Hematopoietic multipotent progenitor cell treated with erythropoietin and hydrocortisone succinate and interleukin-3 and kit ligand, for 15 days (in vitro differentiated cells): ENCODE measurements around the gene ATOH8.

Experiments used
- DNase-seq: peaks from one replicate; pipeline ENCODE4 v3.0.0-alpha.2; 2015; ENCODE audit warnings: low spot score

The ATOH8 gene

DNA sequence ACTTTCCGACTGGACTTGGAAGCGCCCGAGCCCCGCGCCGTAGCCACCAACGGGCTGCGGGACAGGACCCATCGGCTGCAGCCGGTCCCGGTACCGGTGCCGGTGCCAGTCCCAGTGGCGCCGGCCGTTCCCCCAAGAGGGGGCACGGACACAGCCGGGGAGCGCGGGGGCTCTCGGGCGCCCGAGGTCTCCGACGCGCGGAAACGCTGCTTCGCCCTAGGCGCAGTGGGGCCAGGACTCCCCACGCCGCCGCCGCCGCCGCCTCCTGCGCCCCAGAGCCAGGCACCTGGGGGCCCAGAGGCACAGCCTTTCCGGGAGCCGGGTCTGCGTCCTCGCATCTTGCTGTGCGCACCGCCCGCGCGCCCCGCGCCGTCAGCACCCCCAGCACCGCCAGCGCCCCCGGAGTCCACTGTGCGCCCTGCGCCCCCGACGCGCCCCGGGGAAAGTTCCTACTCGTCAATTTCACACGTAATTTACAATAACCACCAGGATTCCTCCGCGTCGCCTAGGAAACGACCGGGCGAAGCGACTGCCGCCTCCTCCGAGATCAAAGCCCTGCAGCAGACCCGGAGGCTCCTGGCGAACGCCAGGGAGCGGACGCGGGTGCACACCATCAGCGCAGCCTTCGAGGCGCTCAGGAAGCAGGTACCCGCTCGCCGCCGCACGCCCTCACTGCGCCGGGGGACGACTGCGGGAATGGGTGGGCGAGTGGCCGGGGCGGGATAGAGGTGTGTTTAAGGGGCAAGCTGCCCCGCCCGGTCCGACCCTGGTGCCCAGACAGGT, 713 bp downstream of the ATOH8 start:
- DNase-seq = no peak

DNA sequence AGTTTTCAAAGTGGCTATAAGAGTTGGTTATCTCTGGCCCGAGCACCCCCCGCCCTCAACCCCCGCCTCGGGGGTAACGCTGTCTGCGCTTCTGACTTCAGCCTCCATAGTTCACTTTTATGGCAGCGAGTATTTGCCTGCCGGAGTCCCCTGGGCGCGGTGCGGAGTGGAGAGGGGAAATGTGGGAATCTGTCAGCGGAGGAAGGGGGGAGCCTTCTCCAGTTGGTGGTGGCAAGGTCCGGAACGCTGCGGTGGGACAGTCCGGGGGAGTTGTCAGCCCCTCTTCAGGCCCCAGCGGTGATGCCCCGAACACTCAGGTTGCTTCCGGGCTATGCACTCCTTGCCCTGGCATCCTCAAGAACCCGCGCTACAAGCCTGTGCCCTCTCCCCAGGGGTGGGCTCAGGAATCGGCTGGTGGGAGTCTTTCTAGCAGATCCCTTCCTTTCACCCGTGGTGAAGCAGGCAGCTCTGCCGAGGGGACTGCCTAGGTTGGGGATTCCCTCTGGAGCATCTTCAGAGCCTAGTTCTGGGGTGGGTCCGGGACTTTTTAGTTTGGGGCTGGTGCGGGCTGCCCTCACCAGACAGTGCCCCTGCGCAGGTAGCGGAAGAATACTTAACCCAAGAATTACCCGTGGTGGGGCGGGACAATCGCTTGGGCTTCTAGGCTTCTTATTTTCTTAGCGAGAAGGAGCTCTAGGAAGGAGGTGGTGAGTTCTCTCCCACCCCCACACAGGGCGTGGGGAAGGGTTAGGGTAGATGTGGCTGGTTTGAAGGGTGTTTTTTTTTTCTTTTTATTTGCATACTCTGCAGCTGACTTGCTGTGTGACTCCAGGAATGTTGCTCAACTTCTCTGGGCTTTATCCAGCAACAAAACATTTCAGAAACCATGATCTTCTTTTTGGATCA, 1.6 kb downstream of the ATOH8 start:
- DNase-seq = no peak

DNA sequence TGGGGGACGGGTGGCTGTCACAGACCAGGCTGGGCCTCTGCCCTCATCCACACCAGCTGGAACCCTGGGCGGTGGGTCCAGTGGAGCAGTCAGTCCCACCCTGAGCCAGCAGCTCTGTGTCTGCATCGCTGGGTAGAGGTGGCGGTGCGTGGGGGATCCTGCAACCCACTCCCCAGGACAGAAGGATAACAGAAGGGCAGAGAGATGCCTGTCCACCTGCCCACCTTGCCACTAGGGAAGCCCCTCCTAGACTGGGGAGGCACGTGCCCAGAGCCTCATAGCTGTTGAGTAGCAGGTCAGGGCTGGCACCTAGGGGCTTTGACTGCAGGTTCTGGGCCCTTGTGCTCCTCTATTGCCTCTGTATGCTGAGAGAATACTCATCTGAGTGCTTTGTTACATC, 2.4 kb downstream of the ATOH8 start:
- no peak for DNase-seq

DNA sequence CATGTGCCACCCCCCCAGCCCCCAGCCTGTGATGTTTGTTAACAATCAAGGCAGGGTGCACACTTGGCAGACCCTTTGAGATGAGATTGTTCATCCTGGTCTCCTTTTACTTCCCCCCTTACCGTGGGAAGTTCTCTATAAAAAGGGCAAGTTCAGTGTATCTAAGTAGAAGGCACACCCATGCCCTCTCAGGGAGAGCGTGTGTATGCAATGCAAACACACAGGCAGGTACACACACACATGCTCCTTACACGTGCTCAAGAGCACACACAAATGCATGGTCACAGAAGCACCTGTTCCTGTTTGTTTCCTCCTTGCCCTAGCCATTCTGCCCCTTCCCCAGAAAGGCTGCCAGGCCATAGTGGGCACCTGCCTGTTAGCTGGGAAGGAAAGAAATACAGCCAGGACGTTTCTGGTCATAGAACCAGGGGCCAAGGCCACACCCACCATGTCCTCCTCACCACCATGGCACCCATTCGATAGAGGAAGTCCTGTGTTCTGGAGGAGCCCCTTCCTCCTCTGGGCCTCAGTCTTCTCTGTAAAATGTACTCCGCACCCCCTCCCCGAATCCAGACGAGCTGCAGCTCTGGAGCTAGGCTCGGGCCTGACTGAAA, 3.1 kb downstream of the ATOH8 start:
- DNase-seq = no peak

DNA sequence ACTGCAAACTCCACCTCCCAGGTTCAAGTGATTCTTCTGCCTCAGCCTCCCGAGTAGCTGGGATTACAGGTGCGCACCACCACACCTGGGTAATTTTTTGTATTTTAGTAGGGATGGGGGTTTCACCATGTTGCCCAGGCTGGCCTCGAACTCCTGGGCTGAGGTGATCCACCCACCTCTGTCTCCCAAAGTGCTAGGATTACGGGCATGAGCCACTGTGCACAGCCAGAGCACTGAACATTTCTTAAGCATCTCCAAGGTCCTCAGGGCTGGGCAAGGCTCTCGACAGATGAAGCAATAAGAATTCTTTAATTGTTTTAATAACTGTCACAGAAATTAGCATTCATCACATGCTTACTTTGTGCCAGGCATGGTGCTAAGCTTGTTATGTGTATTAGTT, 4.1 kb downstream of the ATOH8 start:
- DNase-seq = no peak

DNA sequence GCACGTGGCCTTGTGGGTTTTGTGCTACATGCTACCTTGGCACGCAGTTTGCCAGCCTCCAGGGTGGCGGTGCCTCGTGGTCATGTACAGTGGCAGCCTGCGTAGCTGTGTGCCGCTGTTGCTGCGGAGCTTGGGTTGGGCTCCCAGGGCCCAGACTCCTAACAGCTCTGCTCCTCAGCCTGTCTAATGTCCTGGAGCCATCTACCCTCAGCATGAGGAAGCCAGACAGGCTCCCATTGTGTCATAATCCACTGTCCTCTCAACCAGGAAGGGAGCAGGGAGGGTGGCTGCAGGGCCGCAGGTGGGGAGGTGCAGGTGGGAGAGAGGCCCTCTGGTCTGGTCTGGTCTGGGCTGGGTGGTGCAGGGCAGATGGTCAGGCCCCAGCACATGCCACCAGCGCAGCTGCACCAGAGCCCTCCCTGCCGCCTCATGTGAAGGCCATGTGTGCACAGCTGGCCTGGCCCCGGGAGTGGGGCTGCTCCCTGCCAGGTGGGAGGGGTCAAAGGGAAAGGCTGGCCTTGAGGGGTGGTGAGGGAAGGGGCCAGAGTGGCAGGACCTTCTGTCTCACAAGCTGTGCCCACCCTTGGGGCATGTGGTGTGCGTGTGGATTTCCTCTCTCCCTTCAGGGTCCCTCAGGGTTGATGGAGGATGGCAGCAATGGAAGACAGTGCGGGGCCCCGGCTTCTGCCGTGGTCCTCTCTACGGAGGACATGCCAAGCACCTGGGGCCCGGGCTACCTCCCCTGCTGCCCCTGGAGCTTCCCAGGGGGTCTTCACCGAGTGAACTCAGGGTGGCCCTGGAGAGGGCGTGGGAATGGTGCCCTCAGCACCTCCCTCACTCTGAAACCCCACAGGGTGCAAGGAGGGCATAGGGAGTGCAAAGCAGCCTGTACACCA, 4.8 kb downstream of the ATOH8 start:
- DNase-seq = no peak

DNA sequence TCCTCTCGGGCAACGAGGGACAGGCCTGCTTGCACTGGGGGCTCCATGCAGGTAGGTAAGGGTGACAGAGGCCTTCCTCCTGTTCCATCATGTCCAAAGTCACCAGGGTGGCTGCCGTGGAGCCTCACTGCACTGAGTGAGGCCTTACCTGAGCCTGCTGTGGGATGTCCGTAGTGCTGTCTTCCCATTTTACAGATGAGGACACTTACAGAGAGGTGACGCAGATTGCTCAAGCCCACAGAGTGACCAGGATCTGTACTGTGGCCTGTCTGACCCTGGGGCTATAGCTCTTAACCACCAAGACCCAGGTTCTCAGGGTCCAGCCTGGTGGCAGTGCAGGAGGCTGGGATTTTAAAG, 5.4 kb downstream of the ATOH8 start:
- no peak for DNase-seq

DNA sequence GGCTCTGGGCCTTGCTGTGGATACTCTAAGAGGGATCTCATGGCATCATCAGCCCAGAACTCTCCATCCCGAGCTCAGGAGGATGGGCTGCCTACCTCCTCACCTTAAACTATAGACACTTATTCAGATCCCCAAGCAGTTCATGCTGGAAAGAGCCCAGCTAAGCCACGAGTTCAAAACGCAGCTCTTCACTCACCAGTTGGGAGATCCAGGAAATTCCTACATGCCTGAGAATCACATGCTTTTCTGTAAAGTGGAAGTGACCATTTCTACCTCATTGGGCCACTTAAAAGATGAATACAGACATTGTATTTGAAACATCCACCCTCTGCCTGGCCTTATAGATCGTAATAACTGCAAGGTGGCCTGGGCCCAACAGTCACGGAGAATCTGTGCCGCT, 6.6 kb downstream of the ATOH8 start:
- no peak for DNase-seq

DNA sequence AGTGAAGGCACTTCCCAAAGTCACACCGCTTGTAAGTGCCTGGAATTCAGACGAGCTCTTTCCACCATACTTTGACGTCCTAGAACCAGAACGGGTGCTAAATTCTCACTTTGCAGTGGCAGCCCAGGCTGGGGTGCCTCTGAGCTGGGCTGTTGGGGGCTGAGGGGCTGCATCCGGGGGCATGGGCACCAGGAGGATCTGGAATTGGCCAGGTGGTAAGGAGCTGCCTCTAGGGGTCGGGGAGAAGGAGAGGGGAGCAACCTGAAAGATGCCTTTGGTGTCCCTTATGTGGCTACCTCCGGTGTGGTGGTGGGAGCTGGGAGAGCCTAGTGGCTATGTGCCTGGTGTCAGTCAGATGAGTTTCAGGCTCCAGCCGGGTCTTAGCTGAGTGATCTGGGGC, 7.1 kb downstream of the ATOH8 start:
- DNase-seq = no peak

DNA sequence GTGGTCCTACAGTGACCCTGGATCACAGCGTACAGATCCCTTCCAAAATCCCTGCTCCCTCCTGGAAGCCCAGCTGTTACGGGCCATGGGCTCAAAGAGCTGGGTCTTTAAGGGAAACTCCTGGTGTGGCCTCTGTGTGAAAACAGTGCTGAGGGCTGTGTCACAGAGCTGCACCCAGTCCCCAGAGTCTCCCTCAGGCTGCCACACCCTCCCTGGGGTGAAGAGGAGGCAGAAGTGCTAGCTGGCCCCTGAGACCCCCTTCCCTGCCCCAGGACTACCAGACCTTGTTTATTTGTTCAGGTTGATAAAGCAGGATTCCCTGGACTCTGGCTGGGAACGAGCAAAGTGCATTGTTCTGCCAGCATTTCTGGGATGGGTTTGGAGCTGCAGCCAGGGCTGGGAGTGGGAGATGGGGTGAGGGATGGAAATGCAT, 7.7 kb downstream of the ATOH8 start:
- no peak for DNase-seq

DNA sequence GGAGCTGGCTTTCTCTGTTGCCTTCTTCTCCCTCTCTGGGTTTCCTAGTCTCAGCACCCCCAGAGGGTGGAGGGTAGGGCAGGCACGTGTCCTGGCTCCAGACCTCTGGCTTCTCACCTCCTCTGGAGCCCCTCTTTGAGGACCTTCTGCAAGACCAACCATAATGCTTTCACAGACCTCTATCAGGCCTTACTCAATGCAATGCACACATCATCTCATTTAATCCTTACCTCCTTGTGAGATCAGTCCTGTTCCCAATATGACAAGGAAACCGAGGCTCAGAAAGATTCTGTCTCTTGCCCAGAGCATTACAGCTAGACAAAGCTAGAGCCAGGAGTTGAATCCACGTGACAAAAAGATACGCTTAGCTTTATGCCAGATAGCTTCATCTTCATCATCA, 8.2 kb downstream of the ATOH8 start:
- DNase-seq = no peak

DNA sequence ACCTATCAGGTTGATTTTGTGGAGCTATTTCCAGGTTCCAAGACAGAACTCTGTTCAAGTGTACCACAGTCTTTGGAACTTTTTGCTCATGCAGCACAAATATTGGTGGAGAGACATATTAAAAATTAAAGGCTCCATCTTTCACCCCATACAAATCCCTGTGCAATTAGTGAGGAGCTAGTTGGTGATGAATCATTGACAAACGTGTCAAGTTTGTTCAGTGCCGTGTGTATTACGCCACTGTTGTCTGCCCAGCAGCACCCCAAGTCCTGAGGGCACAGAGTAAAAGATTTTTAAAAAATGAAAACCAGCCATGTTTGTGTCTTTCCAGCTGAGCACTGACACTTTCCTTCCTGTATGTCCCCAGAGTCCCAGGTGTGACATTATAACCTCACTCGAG, 9.3 kb downstream of the ATOH8 start:
- DNase-seq = no peak

DNA sequence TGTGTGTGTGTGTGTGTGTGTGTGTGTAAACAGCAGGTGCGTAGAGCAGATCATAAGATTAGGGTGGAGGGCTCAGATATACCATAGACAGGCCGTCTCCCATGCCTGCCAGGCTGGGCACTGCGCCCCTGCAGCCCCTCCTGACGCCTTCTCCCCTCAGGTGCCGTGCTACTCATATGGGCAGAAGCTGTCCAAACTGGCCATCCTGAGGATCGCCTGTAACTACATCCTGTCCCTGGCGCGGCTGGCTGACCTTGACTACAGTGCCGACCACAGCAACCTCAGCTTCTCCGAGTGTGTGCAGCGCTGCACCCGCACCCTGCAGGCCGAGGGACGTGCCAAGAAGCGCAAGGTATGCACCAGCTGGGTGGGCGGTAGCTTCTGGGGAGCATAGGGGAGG, 10.0 kb downstream of the ATOH8 start:
- no peak for DNase-seq

DNA sequence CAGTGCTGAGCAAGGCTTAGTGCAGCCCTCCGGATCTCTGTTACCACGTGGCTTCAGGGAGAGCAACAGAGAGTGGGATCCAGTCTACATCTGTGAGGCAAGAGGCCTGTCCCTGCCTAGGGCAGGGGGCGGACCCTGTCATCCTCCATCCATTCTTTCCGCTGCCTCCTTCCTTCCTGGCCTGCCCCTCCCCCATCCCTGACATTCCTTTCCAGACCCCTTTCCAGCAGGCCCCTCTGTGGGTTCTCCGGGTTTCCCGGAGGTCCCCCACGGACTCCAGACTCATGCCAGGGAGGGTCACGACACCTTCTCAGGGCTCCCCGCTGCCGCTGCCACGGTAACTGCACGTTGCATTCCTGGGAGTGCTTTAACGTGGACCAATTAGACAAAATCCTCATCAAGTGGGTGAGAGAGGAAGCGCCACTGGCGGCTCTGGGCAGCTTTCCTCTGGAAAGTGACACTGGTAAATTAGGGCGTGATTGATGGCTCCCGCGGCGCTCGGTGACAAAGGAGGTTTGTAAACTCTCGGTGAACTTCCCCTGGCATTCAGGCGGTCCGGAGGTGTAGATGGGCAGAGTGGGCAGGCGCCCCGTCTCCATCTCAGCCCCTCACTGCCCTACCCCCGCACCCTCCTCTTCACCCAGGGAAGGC, 11.4 kb downstream of the ATOH8 start:
- DNase-seq = no peak

DNA sequence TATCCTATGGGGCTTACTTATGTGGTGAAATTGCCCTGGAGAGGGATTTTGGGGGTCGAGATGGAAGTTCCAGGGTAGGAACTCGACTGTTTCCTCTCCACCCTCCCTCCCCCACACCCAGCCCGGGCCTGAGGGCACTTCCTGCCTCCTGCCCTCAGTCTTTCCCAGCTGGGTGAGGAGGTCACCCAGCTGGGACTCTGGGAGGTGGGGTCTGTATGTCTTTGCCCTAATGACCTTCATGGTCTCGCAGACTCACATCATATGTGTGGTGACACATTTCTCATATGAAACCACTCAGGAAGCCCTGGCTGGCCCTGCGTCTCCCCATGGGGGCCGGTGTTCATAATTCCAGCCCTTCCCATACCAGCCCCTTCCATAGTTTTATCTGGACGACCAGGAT, 12.4 kb downstream of the ATOH8 start:
- no peak for DNase-seq

DNA sequence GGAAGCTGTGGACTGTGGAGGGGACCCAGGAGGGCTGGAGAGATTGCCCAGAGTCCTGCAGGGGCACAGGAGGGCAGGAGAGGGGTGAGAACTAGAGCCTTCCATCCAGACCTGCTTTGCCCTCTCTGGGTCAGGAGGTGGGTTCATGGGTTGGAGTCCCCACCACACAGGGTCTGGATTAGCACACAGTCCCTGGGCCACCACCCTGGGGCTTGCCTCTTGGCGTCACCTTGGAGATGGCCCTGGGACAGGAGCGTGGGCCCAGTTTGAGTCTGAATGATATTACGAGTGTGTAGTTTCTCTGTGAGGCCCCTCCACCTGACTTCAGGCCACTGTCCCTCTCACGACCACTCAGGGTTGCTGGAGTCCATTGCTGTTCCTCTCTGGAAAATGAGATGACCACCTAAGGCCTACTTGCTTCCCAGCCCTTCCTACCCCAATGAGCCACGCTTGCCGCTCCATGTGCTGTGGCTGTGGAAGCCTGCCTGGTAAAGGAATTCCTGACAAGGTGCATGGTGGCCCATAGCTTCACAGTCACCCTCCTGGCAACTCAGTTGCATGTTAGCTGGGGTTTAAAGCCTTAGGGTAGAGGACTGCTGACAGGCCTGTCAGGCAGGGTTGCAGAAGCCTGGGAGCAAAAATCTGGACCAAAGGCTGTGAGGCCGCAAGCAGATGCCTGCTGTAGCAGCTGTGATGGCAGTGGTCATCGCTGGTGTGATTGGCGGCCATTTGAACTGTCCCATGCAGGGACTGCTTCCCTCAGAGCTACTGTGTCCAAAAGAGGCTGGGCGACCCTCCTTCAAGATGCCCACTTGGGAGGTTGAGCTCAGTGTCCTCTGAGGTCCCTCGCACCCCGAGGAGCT, 14.2 kb downstream of the ATOH8 start:
- DNase-seq = no peak

DNA sequence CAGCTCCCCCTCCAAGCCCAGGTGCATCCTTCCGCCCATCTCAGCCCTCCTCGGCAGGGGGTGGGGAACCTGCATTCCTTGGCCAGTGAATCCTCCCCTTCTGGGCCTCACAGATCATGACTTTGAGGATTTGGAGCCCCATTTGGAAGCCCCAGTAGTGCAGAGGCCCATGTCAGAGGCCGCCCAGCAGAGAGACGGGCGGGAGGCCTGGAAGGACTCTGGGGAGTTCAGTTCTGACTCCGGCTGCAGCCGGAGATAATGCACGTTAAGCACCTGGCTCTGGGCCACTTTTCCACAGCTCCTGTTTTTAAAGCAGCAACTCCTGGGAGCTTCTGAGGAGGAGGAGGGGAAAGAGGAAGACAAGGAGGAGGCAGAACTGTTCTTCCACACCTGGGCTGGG, 14.9 kb downstream of the ATOH8 start:
- DNase-seq = no peak

DNA sequence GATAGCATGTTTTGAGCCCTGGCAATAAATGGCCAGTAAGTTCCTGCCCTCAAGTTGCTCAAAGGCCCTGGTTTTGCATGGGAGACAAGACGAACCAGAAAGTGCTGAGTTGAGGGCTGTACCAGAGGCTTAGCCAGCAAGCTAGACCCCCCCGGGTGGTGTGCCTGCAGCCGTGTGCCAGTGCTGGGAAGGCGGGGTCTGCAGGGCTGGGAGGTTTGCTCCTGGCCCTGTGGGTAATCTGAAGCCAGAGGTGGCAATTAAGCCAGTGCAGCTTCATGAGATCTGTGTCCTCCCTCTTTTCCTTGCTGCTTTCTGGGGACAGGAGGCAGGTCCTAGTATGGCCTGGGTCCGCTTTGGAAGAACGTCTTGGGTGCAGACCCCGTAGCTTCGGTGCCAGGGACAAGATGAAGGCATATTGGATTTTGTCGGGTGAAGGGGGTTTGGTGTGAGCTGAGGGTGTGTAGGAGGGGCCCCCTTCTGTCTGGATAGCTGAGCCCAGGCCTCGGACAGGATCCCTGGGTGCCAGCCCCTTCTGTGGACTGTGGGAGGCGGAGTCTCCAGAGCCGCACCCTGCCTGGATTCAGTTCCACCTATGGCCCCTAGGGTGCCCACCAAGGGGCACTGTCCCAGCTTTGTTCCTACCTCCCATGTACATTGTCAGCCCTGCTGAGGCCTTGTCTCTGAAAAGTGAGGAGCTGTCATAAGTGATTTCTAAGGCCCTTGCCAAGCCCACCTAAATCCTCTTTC, 15.6 kb downstream of the ATOH8 start:
- DNase-seq = no peak

DNA sequence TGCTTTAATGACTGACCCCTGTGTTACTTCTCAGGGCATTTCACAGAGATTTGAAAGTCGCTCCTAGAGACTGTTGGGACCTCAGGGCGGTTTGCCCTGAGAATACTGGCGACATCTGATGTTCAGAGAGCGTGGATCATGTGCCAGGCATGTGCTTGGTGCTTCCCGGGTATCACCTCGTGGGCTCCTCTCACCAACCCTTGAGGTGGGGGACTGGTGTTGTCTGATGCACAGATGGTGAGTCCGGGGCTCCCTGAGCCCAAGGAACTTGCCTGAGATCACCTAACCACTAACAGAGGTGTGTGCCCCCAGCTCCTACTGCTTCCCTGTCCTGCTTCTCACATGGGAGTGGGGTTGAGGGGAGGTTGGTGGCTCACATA, 16.2 kb downstream of the ATOH8 start:
- no peak for DNase-seq

DNA sequence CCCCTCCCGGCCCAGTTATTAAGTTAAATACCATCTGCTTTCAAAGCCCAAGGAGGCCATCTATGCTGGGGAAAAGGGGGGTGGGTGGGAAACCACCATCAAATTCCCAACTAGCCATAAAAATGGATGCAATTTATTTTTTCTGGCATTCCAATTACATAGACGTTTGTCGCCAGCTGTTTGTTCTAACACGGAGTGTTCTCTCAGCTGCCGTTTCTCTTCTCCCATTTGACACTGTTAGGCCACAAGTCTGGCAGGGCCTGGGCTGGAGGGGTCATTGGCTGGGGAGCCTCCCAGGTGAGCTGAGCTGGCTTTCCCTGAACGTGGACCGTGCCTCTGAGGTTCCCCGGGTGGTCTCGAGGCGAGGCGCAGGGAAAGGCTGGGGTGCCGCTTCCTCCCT, 16.6 kb downstream of the ATOH8 start:
- no peak for DNase-seq
